HG03039 (cell line): ENCODE measurements around the gene LAMA3.

Experiments
- ATAC-seq: cut with Tn5 transposase; IDR thresholded peaks from one replicate; pipeline ENCODE4 v1.9.1; 2021; ENCODE audit warnings: mild to moderate bottlenecking, moderate library complexity; ENCODE audit not compliant: unreplicated experiment

Gene LAMA3

DNA sequence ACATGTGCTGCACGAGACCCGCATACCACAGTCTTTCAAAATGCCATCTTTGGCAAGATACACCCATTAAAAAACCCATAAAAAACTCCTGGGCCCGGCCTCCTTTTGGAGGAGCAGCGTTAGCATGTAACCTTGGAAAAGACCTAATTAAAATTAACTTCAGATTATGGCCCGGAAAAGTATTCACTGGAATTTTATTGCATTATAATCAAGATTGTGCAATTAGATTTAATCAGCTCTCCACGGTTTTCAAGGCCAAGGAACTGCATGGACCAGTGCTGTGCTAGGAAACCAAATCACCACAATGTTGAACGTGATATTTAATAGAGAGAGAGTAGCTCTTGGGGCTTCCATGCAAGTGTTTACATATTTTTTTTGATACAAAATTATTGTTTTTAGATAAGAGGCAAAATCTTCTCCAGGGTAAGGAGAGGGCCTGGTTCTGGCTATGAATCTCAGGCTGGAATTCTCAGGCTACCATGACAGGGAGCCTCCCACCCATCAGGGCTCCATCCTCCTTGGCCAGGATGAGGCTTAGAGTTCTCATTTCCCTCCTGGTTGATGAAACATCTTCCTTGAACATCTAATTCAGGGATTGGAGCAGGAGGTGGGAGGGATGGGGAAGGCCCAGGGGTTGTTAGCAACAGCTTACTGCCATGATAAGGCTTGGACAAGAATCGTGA lies 243.3 kb downstream of the LAMA3 start:
- no peak for ATAC-seq

DNA sequence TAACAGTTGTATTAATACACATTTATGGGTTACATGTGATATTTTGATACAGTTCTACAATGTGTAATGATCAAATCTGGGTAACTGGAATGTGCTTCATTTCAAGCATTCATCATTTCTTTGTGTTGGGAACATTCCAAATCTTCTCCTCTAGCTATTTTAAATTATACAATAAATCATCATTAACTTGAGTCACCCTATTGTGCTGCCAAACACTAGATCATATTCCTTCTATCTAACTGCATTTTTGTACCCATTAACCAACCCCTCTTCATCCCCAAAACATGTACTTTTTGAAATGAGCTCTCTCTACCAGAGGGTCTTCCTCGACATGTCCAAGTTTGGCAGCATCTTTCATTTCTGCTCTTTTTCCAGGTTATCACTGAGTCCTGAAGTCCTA lies 244.2 kb downstream of the LAMA3 start:
- no peak for ATAC-seq

DNA sequence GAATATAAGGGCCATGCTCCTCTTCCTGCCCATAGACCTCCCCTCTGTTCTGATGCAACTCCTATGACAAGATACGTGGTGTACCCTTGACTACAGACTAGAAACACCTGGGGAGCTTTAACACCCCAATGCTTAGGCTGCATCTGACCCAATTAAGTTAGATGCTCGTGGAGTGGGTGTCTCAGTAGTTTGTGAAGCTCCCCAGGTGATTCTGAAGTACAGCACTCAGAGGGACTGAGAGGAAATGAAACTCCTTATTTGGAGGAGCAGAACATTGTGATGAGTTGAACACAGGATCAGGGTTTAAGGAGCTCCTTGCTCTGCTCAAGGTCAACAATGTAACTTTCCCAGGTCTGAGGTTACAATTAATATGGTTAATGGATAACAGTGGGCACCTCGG lies 245.0 kb downstream of the LAMA3 start:
- no peak for ATAC-seq

DNA sequence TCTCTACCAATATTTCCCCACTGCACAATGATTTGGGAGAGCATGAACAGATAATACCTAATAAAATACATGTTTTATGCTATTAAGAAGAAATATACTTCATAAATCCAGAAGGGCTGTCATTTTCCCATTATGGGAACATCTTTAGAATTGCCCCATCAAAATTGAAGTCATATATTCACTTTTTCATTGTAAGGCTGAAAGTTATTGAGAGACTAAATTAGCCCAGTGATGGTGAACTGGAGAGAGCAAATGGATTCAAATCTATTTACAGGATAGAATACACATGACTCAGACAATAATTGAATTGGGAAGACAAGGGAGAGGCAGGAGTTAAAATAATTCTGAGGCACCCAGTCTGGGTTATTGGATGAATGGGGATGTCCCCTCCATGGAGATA lies 245.6 kb downstream of the LAMA3 start:
- ATAC-seq: no peak

DNA sequence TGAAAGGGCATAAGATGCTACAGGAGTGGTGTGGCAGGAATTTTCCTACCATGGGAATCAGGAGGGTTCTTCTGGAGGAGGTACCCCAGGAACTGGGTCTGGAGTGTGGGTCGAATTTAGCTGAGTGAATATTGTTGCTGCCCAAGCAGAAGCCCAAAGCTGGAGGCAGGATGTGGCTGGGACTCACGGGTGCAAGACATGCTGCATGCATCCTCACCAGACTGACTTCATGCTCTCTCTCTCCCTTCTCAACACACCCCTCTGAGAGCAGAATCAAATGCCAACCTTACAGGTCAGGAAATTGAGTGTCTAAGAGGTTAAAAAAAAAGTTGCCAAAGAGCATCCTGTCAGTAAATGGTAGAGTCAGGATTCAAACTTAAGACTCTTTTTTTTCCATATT lies 246.6 kb downstream of the LAMA3 start:
- no peak for ATAC-seq

DNA sequence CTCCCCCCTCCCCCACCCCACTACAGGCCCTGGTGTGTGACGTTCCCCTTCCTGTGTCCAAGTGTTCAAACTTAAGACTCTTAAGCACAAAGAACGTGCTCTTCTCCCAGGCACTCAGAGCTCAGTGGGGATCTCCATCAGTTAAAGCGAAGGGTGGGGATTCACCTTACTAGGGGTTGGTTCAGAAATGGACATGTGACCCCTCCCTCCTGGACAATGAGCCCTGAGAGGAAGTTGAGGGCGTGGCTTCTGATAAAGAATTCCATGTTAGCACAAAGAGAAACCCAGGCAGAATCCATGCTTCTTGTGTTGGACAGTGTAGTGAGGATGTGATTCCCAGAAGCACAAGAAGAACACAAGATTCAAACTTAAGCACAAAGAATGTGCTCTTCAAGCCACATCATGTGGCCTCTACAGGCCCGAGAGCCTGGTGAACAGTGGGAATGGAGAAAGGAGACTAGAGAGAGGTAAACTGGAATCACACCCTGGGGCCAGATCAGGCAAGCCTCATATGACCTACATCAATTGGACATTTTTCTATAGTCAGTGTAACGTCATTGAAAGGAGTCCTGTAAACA lies 247.2 kb downstream of the LAMA3 start:
- no peak for ATAC-seq

DNA sequence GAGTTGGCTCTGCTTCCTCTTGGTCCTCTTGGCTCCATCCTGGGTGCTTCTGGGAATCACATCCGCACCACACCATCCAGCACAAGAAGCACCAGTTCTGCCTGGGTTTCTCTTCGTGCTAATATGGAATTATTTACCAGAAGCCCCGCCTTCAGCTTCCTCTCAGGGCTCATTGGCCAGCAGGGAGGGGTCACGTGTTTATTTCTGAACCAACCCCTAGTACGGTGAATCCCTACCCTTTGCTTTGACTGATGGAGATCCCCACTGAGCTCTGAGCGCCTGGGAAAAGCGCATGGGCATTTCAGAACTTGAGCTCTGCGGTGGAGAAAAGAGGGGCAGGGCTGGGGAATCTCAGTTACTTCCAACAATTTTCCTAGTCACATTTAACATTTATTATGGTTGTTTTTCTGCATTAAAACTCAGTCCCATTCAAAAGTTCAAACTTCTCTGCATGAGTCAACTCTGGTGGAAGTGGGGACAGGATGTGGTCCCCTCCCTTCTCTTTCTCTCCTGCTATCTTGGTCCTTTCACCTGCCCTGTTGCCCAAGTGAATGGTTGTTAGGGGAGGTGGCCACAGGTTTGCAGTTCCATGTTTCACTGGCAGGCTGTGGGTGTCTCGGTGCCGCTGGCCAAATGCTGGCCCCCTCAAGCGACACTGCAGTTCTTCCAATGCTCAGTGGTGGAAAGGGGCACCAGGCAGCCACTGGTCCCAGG lies 248.9 kb downstream of the LAMA3 start:
- ATAC-seq: no peak

DNA sequence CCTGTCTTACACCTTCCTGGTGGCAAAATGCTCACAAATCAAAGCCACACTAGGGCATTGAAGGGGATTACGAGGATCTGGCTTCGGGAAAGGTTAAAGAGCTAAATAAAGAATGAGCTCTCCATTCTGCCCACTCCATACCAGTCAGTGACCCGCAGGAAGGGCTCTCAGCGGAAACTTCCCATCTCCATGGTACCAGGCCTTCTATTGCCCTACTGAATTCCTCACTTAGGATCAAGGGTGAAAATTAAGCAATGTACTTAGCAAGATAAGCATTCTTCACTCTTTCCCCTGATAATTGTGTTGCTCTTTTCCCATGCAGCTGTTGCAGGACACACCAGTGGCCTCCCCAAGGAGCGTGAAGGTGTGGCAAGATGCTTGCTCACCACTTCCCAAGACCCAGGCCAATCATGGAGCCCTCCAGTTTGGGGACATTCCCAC lies 249.7 kb downstream of the LAMA3 start:
- no peak for ATAC-seq

DNA sequence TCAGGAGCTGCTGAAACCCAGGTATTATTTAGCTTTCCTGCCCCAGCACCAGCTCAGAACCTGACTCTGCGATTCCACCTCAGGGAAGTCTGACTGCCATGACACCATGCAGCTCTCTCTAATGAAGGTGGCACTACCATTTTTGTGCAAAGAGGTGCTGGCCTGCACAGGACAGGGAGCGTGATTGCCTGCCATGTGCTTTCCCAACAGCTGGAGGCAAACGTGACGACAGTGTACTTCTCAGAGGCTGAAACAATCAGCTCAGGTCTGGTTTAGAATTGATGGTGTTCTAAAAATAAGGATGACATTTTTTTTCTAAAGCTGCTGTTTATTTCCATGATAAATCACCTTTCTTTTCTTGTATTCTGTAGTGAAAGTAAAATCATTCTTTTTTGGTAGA lies 250.1 kb downstream of the LAMA3 start:
- no peak for ATAC-seq

DNA sequence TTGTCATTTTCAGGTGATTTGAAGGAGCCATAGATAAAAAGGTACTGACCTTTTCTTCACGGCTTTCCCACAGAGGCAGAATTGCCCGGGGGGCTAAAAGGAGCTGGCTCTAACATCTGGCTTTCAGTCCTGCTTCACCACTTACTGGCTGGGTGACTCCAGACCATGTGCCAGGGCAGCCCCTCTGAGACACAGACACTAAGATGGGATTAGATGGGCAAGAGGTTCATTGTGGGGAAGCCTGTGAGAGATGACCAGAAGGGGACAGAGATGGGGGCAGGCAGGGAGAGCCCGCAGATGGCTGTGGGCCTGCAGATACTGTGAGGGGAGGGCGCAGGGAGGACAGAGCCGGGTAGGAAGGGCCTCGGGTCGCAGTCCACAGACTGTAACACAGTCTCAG lies 250.6 kb downstream of the LAMA3 start:
- no peak for ATAC-seq

DNA sequence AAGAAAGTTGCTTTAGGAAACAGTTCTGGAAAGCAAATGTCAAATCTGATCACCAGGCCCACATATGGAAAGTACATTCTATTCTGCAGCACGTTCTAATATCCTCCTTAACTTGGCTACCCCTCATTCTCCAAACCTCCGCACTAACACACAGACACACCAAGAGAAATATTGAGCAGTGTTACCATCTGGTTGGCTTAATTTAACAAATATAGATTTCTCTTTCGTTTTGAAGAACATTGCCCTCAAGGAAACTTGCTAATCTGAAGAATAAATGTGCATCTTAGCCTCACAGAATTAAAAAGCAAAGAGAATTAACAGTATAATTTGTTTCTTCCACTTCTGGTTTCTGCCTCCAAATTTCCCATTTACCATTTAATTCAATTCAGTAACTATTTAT lies 252.5 kb downstream of the LAMA3 start:
- no peak for ATAC-seq

DNA sequence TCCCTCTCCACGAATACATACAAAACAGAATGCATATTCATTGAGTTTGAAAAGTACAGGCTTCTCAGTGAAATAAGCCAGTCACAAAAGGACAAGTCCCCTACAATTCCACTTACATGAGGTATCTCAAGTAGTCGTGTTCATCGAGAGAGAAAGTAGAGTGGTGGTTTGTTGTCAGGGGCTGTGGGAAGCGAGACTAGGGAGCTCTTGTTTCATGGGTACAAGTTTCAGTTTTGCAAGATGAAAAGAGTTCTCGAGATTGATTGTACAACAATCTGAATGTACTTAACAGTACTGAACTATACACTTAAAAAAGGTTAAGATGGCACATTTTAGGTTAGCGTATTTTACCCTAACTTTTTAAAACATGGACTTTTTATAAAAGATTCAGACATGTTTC lies 253.9 kb downstream of the LAMA3 start:
- ATAC-seq: peak; percentile 69

DNA sequence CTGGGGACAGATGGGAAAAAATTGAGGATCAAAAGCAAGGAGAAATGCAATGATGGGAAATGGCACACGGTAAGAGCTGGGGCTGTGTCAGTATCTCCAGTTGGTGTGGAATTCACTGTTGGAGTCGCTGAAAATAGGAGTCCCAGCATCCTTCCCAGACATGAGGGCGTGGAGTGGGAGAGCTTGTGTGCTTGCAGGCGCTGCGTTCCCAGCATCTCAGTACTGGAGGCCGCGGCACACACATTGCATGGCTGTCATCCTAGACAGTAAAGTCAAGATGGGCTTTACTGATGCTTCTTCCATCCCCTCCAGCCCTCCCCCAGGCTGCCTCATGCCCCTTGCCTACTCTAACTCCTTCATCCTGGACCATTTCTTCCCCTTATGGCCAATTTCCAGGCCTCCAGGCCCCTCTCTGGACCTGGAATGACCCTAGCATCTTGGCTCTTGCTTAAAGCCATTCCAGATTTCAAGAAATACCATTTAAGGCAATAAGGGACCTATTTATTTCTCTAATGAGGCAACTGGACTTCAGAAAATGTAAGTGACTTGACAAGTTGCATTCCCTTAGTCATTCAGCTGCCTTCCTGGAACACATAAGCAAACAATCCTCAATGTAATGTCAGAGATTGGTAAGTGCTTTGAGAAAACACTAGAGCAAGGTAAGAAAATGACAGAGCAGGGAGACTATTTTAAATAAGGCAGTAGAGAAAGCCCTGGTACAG lies 254.8 kb downstream of the LAMA3 start:
- ATAC-seq: no peak

DNA sequence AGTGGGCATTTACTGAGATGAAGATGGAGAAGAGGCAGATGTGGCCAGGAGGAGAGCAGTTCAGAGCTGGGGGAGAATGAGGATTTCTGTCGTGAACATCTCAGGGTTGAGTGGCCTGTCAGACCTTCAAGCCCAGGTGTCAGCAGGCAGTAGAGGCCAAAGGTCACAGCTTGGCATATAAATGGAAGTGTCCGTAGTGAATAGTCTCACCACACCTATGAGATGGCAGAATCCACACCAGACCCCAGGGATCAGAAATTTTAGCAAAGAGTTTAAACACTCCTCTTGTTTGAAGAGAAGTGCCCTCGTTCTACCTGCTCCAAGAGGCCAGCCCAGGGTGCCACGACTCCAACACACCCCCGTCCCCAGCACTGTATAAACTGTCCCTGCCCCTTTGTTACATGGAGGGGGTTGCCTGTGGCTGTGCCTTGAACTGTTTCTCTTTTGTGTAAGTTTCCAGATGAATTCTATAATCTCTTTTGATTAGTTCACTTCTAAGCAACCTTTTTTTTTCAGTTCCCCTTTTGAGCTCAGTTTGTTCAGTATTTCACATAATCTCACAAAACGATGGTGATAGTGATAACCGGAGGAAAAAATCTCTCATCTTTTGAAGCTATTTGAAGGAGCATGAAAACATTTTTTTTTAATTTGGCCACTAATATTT lies 256.3 kb downstream of the LAMA3 start:
- no peak for ATAC-seq

DNA sequence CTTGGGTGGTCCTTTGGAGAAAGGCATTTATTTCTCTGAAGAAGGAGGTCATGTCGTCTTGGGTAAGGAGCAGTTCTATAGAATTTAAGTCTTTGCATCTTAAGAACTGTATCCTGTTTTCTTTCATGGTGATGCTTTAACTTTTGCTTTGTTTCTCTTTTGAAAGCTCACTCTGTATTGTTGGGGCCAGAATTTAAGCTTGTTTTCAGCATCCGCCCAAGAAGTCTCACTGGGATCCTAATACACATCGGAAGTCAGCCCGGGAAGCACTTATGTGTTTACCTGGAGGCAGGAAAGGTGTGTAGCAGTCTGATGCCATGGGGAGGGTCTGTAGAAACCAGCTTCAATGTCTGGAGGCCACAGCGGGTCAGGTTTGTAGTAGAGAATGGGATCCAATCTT lies 260.6 kb downstream of the LAMA3 start:
- no peak for ATAC-seq

DNA sequence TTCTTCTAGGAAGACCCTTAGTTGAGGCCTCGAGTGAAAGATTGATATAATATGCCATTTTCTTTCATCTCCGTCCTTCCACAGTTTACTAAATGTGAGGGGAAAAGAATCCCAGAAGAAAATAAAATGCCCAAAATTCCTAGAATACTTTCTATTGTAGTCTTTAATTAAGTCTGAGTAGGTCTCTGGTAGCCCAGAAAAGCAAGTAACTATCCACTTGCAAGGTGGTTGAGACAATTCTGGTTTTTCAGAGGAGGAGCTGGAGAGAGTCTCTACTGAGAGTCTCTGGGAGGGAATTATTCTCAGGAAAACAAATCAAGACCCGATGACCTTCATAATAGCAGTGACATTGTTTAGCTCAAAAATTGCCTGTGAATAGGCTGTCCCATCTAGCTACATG lies 261.4 kb downstream of the LAMA3 start:
- no peak for ATAC-seq

DNA sequence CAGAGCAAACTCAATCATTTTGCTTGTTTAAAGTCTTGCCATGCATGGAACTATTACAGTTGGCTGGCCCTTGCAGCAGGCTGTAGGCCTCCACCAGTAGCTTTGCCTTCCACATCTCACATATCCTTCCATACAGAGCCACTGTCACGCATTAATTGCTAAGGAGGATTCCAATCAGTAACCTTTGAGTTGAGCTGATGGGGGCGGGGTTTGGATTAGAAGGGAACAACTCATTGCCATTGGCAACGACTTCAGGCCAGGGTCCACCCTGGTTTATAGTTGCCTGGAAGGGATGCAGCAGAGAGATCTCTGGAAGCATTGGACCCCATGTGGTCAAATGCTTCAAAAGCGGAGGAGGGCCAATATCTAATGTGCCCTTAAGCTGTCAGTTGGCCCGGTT lies 262.0 kb downstream of the LAMA3 start:
- no peak for ATAC-seq

DNA sequence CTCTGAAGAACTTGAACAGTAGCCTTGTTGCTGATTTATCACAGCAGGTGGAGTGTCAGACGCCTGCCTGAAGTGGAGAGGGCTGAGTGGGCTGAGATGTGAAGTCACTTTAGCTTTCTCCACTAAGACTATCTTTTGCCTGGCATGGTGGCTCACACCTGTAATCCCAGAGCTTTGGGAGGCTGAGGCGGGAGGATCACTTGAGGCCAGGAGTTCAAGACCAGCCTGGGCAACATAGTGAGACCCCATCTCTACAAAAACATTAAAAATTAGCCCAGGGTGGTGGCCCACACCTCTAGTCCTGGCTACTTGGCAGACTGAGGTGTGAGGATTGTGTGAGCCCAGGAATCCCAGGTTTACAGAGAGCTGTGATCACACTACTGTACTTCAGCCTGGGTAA lies 264.7 kb downstream of the LAMA3 start:
- ATAC-seq: no peak

DNA sequence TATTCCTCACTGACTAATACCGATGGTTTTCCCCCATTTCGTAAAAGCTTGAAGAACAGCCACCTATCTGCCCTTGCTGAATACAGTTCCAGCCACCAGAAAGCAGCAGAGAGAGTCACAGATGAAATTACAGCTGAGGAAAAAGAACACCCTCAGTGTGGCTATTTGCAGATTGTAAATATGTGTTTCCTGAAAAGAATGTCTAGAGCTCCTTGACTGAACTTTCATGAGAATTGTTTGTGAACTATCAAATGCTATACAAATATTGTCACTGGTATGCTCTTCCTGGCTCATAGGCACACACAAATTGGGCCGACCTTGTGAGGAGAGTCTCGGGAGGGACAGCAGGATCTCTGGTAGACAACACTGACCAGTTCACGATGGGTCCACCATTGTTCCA lies 267.2 kb downstream of the LAMA3 start:
- ATAC-seq: no peak

DNA sequence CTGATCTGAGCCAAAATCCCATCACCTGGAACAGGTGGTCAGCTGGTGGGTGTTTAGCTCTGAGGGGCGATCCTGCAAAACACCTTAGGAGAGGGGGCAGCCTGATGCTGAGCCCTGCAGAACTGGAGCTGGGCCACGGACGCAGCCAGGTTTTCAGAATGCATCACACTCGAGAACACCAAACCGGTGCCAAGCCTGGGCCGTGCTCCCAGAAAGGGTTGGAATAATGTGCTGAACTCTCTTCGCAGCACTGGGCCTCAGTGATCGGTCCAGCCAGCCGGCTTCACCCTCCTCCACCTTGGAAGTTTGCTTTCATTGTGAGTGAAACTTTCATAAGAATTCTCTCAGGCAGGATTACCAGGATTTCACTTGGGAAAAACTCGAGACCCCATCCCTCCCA lies 268.8 kb downstream of the LAMA3 start:
- no peak for ATAC-seq

DNA sequence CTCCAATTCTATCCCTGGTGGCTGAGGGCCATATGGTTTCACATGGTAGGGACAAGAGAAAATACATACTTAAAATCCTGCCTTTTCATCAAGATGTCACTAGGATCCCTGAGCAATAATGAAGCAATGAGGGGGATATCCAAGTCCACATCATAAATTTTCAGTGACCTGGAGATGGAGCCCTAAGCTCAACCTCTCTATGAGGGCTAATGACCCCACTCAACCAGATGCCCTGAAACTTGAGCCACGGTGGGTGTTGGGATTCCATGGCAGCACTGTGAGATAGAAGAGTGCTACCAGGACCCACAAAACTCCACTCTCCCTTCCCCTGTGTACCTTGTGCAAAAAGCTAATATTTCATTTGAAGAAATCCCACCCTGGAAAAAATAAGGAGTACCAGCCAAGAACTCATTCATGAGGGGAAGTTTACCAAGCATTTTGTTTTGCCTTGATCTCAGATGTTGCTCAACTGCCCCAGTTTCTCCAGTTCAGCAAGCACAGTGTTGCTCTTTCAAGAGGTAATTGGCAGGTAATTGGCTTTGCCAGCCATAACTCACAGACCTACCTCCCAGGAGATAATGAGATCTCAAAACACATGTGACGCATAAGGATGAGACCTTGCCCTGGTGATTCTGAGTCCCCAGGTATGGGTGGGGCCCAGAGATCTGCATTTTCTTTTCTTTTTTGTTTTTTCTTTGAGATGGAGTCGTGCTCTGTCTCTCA lies 274.4 kb downstream of the LAMA3 start:
- ATAC-seq: no peak
